Heart left ventricle (tissue), 16 donors: ENCODE data around the gene CMIP. TPM values are rescaled to one million over a fixed set of nuclear protein-coding genes. Genes with fewer than 3 reads are reported as not detected.

Experiments used
- ATAC-seq, 4 donors: fragments of 200-7000 bp; cut with Tn5 transposase; one replicate each; pipeline ENCODE4 v1.9.1; 2020 to 2022; ENCODE audit warnings: moderate library complexity in 4 of 4, mild to moderate bottlenecking in 3 of 4, moderate number of reproducible peaks in 1 of 4
- DNase-seq, 5 donors: peaks; one replicate each; pipeline ENCODE4 v3.0.0-alpha.2; 2020
- H3K27ac ChIP-seq, 12 donors: fragments of 200-600 bp; sonication (generic) in 4 of 12; one replicate each; pipeline versions ENCODE4 v1.5.0 to v1.8.0; 2016 to 2022; ENCODE audit warnings: mild to moderate bottlenecking in 2 of 12
- H3K27me3 ChIP-seq, 9 donors: fragments of 200-600 bp; sonication (generic) in 2 of 9; one replicate each; pipeline versions ENCODE4 v1.5.1 to v1.8.0; 2016 to 2022; ENCODE audit warnings: mild to moderate bottlenecking in 3 of 9
- H3K36me3 ChIP-seq, 9 donors: fragments of 200-600 bp; sonication (generic) in 2 of 9; one replicate each; pipeline versions ENCODE4 v1.5.0 to v1.8.0; 2018 to 2022; ENCODE audit warnings: mild to moderate bottlenecking in 2 of 9
- H3K4me1 ChIP-seq, 12 donors: fragments of 200-600 bp; sonication (generic) in 4 of 12; one replicate each; pipeline versions ENCODE4 v1.5.0 to v1.8.0; 2016 to 2022; ENCODE audit warnings: mild to moderate bottlenecking in 3 of 12
- H3K4me3 ChIP-seq, 12 donors: fragments of 200-600 bp; sonication (generic) in 4 of 12; one replicate each; pipeline versions ENCODE4 v1.5.0 to v1.8.0; 2017 to 2022; ENCODE audit warnings: mild to moderate bottlenecking in 9 of 12, moderate library complexity in 4 of 12
- H3K9me3 ChIP-seq, 12 donors: fragments of 200-600 bp; sonication (generic) in 4 of 12; one replicate each; pipeline versions ENCODE4 v1.5.0 to v1.8.0; 2016 to 2022; ENCODE audit warnings: mild to moderate bottlenecking in 1 of 12
- CTCF ChIP-seq, 12 donors: fragments of 200-600 bp; sonication (generic) in 4 of 12; IDR thresholded peaks; one replicate each; pipeline versions ENCODE4 v1.5.0 to v1.8.0; 2018 to 2022; ENCODE audit warnings: antibody characterized with exemption in 12 of 12, mild to moderate bottlenecking in 5 of 12
- POLR2A ChIP-seq, 2 donors: fragments of 450-650 bp; IDR thresholded peaks; one replicate each; pipeline ENCODE4 v1.6.1; 2017; ENCODE audit warnings: antibody characterized with exemption in 2 of 2, mild to moderate bottlenecking in 2 of 2, moderate library complexity in 2 of 2
- WGBS, 4 donors: extraction: QIAGEN DNeasy Blood & Tissue Kit in 2 of 4; methylation state at CpG; one replicate each; pipeline versions ENCODE4 v1.1.5 to v1.1.7; 2013 to 2018; 5-methylcytosine and 5-hydroxymethylcytosine counted together
- intact Hi-C, 10 donors: fragments of 100-400 bp; cut with DNase I; formaldehyde crosslinking; loops; one replicate each; pipeline versions ENCODE4 v1.11.1 to v1.14.2; 2022
- polyA plus RNA-seq, 2 donors: library from polyadenylated mRNA; stranded (reverse); fragments of 200-250 nt; gene quantifications; one replicate each; pipeline ENCODE4 v1.2.3, GENCODE V29; 2013
- total RNA-seq, 9 donors: library from RNA; depleted of rRNA in 2 of 9; stranded (reverse); fragments of >200 nt in 2 of 9; fragmentation: NEBNext Ultra II Directional in 3 of 9; extraction: Animal tissue kit (Norgen Biotek cat#: 25700) in 3 of 9; gene quantifications; one replicate each; pipeline versions ENCODE4 v1.1.0 to v1.2.4, GENCODE V29; 2016 to 2023
- donor health status: ischemic (EF 13 %, LVEDD 7.1; RV severe dilation, severe dysfunction).
- donor health status: healthy with polysubstance abuse.
- donor health status: DM: no; HTN: yes; CAD: no.
- donor health status: DM: no; HTN: no; CAD: no.
- donor health status: ischemic (EF 25% LVEDD 6.9; RV normal size, moderate dysfunction).
- donor health status: ischemic (EF 25% LVEDD 5.7; RV mildly dilated, moderate dysfunction).
- donor health status: healthy.
- donor health status: DM: yes; HTN: yes; CAD: no.
- donor health status: ischemic (EF 35%, LVEDD 5.7; RV mildly dilated, moderate dysfunction).
- donor health status: nonischemic (EF 11% LVEDD 7.7; RV severe dilation, severe dysfunction).
- donor health status: DM: yes; HTN: yes; CAD: no.
- donor health status: PGD.
- donor health status: ischemic (EF 29% LVEDD 5.4; RV normal size, mild dysfunction).
- donor health status: nonischemic (EF 23%, LVEDD 6.1; RV moderate dilation, normal function).

CMIP gene
- total and polyA plus RNA-seq, 11 donors: 4.1 to 48.8 (median 10.6) TPM

- no peaks in the 10 kb centered on the region for H3K9me3 ChIP-seq
- WGBS, 4 donors: 91 to 98% (median 97%) methylated on average over 3 of the region's 3 CpGs
- H3K4me3 ChIP-seq: no peak overlapping the region
- H3K4me1 ChIP-seq: peaks cover 12 to 62% (median 49%) of the 10 kb centered on the region in 12 donors
- no peak overlapping the region for H3K27ac ChIP-seq
- H3K27me3 ChIP-seq: no peaks in the 10 kb centered on the region
- peaks cover 0 to 34% (median 0%) of the 10 kb centered on the region in 9 donors for H3K36me3 ChIP-seq
- DNase-seq (no peak), ATAC-seq (no peak)
- TF ChIP-seq CTCF (IDR thresholded peaks at IDR 0.05) (no peak), POLR2A (IDR thresholded peaks at IDR 0.05) (no peak)
- intact Hi-C loops: loop anchor here in 4 of 10 donors (10.0 kb wide), 5 partner anchors 61 to 251 kb away; partner anchors contain the start of gene CMIP (in 1 of the 4)
Measured at GRCh38 chr16:81615411-81615810, 170.8 kb downstream of the CMIP start.

GRCh38 chr16:81615833-81616232, 171.2 kb downstream of the CMIP start:
- Histone ChIP-seq H3K4me3 (no peak overlapping the region), H3K4me1 (peaks cover 11 to 58% (median 46%) of the 10 kb centered on the region in 12 donors), H3K27me3 (no peaks in the 10 kb centered on the region), H3K9me3 (no peaks in the 10 kb centered on the region), H3K27ac (peak overlapping the region in 1 of 12 donors; percentile 78), H3K36me3 (peaks cover 0 to 36% (median 0%) of the 10 kb centered on the region in 9 donors)
- intact Hi-C loops: loop anchor here in 4 of 10 donors (10.0 kb wide), 5 partner anchors 61 to 251 kb away; partner anchors contain the start of gene CMIP (in 1 of the 4)
- no peak for TF ChIP-seq POLR2A (IDR thresholded peaks at IDR 0.05)
- no peak for TF ChIP-seq CTCF (IDR thresholded peaks at IDR 0.05)
- DNase-seq (peak in 1 of 5 donors; percentile 59), ATAC-seq (no peak)
- 85 to 95% (median 93%) methylated on average over 14 of the region's 14 CpGs for WGBS, 4 donors

GRCh38 chr16:81616321-81617020, 171.9 kb downstream of the CMIP start:
- peak overlapping the region in 1 of 12 donors; percentile 12 for H3K4me3 ChIP-seq
- peaks cover 0 to 38% (median 0%) of the 10 kb centered on the region in 9 donors for H3K36me3 ChIP-seq
- peak overlapping the region in 1 of 12 donors; percentile 78 for H3K27ac ChIP-seq
- intact Hi-C loops: loop anchor here in 4 of 10 donors (10.0 kb wide), 5 partner anchors 62 to 252 kb away; partner anchors contain the start of gene CMIP (in 1 of the 4)
- DNase-seq (peak; percentile 70 to 88 (median 76)), ATAC-seq (peak in 3 of 4 donors; percentile 60 to 82 (median 66))
- 72 to 79% (median 74%) methylated on average over 14 to 17 of the region's 17 CpGs for WGBS, 4 donors
- no peaks in the 10 kb centered on the region for H3K27me3 ChIP-seq
- H3K9me3 ChIP-seq: no peaks in the 10 kb centered on the region
- H3K4me1 ChIP-seq: peaks cover 7 to 52% (median 40%) of the 10 kb centered on the region in 12 donors
- TF ChIP-seq POLR2A (IDR thresholded peaks at IDR 0.05) (no peak), CTCF (IDR thresholded peaks at IDR 0.05) (no peak)

- TF ChIP-seq POLR2A (IDR thresholded peaks at IDR 0.05) (no peak), CTCF (IDR thresholded peaks at IDR 0.05) (no peak)
- intact Hi-C loops: loop anchor here in 4 of 10 donors (10.0 kb wide), 5 partner anchors 62 to 252 kb away; partner anchors contain the start of gene CMIP (in 1 of the 4)
- 45 to 59% (median 50%) methylated on average over 5 to 8 of the region's 8 CpGs for WGBS, 4 donors
- ATAC-seq (no peak), DNase-seq (no peak)
- Histone ChIP-seq H3K4me3 (peak overlapping the region in 1 of 12 donors; percentile 12), H3K27me3 (no peaks in the 10 kb centered on the region), H3K36me3 (peaks cover 0 to 41% (median 0%) of the 10 kb centered on the region in 9 donors), H3K9me3 (no peaks in the 10 kb centered on the region), H3K4me1 (peaks cover 5 to 47% (median 34%) of the 10 kb centered on the region in 12 donors), H3K27ac (peak overlapping the region in 1 of 12 donors; percentile 78)
Measured at GRCh38 chr16:81617021-81617346, 172.4 kb downstream of the CMIP start.
